Activated CD4-positive, alpha-beta T cell treated with anti-CD3 and anti-CD28 coated beads, Interleukin-2, Interleukin-6, amounts not matched to agents 100 ng/mL and 50 ng/mL, durations not matched to agents 16 hours and 8 hours (primary cell): ENCODE data around the gene COX11.

Source experiments
- DNase-seq: peaks from one replicate; pipeline ENCODE4 v3.0.0-alpha.2; 2020

Gene COX11

GRCh38 chr17:54968262-54968987, at the start of gene COX11, which contains the start of gene STXBP4:
COX11 (minus strand) TSS chr17:54968654; CDS start chr17:54968646, 8 bp downstream.
STXBP4 (plus strand) TSS chr17:54968765; CDS start chr17:54986220, 17,455 bp downstream.
- peak; percentile 97 for DNase-seq

GRCh38 chr17:55005520-55005919, 37.1 kb upstream of the COX11 start:
- DNase-seq = peak; percentile 41

GRCh38 chr17:55004484-55004883, 36.0 kb upstream of the COX11 start:
- no peak for DNase-seq

- no peak for DNase-seq
These were observed 34.0 kb upstream of the COX11 start for GRCh38 chr17:55002458-55002857.

GRCh38 chr17:54996441-54996840, 28.0 kb upstream of the COX11 start:
- no peak for DNase-seq

- DNase-seq = peak; percentile 57
These were observed 24.6 kb upstream of the COX11 start for GRCh38 chr17:54992797-54993639.

GRCh38 chr17:54991567-54991966, 23.1 kb upstream of the COX11 start:
- DNase-seq = no peak

- no peak for DNase-seq
These were observed 21.7 kb upstream of the COX11 start for GRCh38 chr17:54990118-54990517.

GRCh38 chr17:54985476-54985875, 17.0 kb upstream of the COX11 start:
- no peak for DNase-seq

- DNase-seq = no peak
These were observed 14.8 kb upstream of the COX11 start for GRCh38 chr17:54983260-54983659.

GRCh38 chr17:54982399-54982798, 13.9 kb upstream of the COX11 start:
- DNase-seq = no peak

- DNase-seq = no peak
These were observed 11.9 kb upstream of the COX11 start for GRCh38 chr17:54980375-54980774.

- no peak for DNase-seq
These were observed 11.2 kb upstream of the COX11 start for GRCh38 chr17:54979657-54980056.

GRCh38 chr17:54977744-54978143, 9.3 kb upstream of the COX11 start:
- no peak for DNase-seq

- DNase-seq = no peak
These were observed 7.9 kb upstream of the COX11 start for GRCh38 chr17:54976316-54976715.

GRCh38 chr17:54974759-54975158, 6.3 kb upstream of the COX11 start:
- no peak for DNase-seq

GRCh38 chr17:54972406-54973138, 4.1 kb upstream of the COX11 start:
- DNase-seq = no peak

- DNase-seq = no peak
These were observed 3.4 kb upstream of the COX11 start for GRCh38 chr17:54971901-54972300.

GRCh38 chr17:54971147-54971546, 2.7 kb upstream of the COX11 start:
- DNase-seq = no peak

GRCh38 chr17:54969658-54970572, 1.5 kb upstream of the COX11 start:
- no peak for DNase-seq

- DNase-seq = peak; percentile 22
These were observed 506 bp upstream of the COX11 start for GRCh38 chr17:54968988-54969332.

- peak; percentile 66 for DNase-seq
These were observed 713 bp downstream of the COX11 start for GRCh38 chr17:54967621-54968261.
